H1 (cell line): ENCODE measurements around the gene MTFP1.

Source experiments
- ATF3 ChIP-seq: IDR thresholded peaks from 2 replicates; pipeline ENCODE4 v1.6.1; 2011; ENCODE audit warnings: low read depth, mild to moderate bottlenecking, low read length; ENCODE audit not compliant: insufficient read depth
- CBX8 ChIP-seq: fragments of 300-800, 300-1000 bp; sonication (generic); IDR thresholded peaks from 2 replicates; pipeline ENCODE4 v1.7.1; 2016; ENCODE audit warnings: low read depth, low read length, borderline replicate concordance
- CREB1 ChIP-seq: IDR thresholded peaks from 2 replicates; pipeline ENCODE4 v1.6.1; 2012; ENCODE audit warnings: inconsistent platforms
- CTCF ChIP-seq, 3 experiments: IDR thresholded peaks; 1 replicate in 2 of 3; 2 replicates in 1 of 3; pipeline versions ENCODE4 v1.5.1 to v1.6.1; 2011; ENCODE audit warnings: low read length in 3 of 3, mild to moderate bottlenecking in 3 of 3, inconsistent platforms in 2 of 3, low read depth in 1 of 3, moderate library complexity in 1 of 3; ENCODE audit not compliant: insufficient read depth in 1 of 3; ENCODE audit errors: control extremely low read depth in 1 of 3
- MAX ChIP-seq: IDR thresholded peaks from 2 replicates; pipeline ENCODE4 v1.6.1; 2012; ENCODE audit warnings: inconsistent platforms
- RXRA ChIP-seq: IDR thresholded peaks from 2 replicates; pipeline ENCODE4 v1.6.1; 2011; ENCODE audit warnings: low read depth, mild to moderate bottlenecking, low read length, moderate library complexity; ENCODE audit not compliant: insufficient read depth
- ZNF274 ChIP-seq: IDR thresholded peaks from 2 replicates; pipeline ENCODE4 v1.7.0; 2012; ENCODE audit warnings: low read length, borderline replicate concordance; ENCODE audit errors: extremely low read depth

- TF ChIP-seq RXRA (no peak), CTCF (IDR thresholded peaks at IDR 0.05; ENCODE audit: control extremely low read depth in 1 of 3, insufficient read depth in 1 of 3, low read depth in 1 of 3, low read length in 3 of 3) (no peak), ZNF274 (no peak), CREB1 (no peak), ATF3 (no peak), MAX (no peak), CBX8 (no peak)
These were observed 21.3 kb upstream of the MTFP1 start for GRCh38 chr22:30404307-30404706.
